Measurements from ENCODE around the gene OASL. TPM values are rescaled to one million over a fixed set of nuclear protein-coding genes. Genes with fewer than 3 reads are reported as not detected.

Gene OASL
- total RNA-seq, 3 donors from 2014 or later (not counting 1 experiment from before 2014, with no cell fraction given), result 7.5 to 48.0 (median 35.2) TPM

DNA sequence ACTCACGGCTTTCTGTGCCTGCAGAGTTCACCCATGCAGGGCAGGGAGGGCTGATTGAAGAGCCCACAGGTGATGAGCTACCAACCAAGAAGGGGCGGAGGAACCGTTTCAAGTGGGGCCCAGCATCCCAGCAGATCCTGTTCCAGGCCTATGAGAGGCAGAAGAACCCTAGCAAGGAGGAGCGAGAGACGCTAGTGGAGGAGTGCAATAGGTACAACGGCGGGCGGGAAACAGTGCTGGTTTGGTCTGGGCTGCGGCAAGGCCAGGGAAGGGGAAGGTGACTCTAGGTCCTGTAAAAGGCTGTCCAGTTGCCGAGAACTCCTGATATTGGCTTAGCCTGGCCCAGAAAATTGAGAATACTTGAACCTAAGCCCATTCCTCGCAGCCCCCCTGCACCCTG, 45.5 kb downstream of the OASL start:
- Mint-ChIP-seq H3K4me3 (no peak overlapping the region), H3K4me1 (no peaks in the 10 kb centered on the region), H3K36me3 (no peaks in the 10 kb centered on the region), H3K27me3 (ENCODE audit: low read depth in 2 of 2) (peaks cover 7 to 13% of the 10 kb centered on the region in 2 donors), H3K9me3 (peaks cover 0 to 10% of the 10 kb centered on the region in 2 donors), H3K27ac (no peak overlapping the region)
- Histone ChIP-seq H3K9me3 (ENCODE audit: control insufficient read depth, insufficient read depth, low read length) (no peaks in the 10 kb centered on the region), H3K4me3 (ENCODE audit: low read length) (no peak overlapping the region), H3K4me1 (ENCODE audit: control insufficient read depth, insufficient read depth, low read length) (no peaks in the 10 kb centered on the region), H3K27me3 (ENCODE audit: control insufficient read depth, insufficient read depth, low read length) (no peaks in the 10 kb centered on the region), H3K36me3 (ENCODE audit: control insufficient read depth, insufficient read depth, low read length) (no peaks in the 10 kb centered on the region), H3K27ac (ENCODE audit: low read length) (no peak overlapping the region)
- intact Hi-C loops (cut with micrococcal nuclease), result no loop called here
- DNase-seq (no peak), ATAC-seq (no peak)
- WGBS (ENCODE audit: insufficient coverage), result 90% methylated on average over 11 of the region's 11 CpGs
- TF ChIP-seq, protein P1, sequence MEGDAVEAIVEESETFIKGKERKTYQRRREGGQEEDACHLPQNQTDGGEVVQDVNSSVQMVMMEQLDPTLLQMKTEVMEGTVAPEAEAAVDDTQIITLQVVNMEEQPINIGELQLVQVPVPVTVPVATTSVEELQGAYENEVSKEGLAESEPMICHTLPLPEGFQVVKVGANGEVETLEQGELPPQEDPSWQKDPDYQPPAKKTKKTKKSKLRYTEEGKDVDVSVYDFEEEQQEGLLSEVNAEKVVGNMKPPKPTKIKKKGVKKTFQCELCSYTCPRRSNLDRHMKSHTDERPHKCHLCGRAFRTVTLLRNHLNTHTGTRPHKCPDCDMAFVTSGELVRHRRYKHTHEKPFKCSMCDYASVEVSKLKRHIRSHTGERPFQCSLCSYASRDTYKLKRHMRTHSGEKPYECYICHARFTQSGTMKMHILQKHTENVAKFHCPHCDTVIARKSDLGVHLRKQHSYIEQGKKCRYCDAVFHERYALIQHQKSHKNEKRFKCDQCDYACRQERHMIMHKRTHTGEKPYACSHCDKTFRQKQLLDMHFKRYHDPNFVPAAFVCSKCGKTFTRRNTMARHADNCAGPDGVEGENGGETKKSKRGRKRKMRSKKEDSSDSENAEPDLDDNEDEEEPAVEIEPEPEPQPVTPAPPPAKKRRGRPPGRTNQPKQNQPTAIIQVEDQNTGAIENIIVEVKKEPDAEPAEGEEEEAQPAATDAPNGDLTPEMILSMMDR (IDR thresholded peaks at IDR 0.05), result no peak

DNA sequence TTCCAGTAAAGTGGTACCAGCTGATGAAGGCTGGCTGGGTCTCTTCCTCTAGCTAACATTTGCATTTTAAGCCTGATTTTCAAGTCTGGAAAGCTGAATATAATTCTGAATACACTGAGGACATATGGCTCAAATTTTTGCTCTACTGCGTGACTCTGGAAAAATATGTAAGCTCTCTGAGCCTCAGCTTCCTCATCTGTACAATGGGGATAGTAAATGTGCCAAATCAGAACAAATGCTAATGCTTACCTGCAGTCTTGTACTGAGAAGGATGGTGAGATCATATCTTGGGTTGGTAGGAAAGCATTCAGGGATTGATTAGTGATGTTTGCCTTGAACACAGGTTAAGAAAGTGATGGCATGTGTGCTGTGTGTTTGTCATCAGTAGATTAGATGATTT, 46.1 kb downstream of the OASL start:
- DNase-seq, result no peak
- Histone ChIP-seq H3K36me3 (ENCODE audit: control insufficient read depth, insufficient read depth, low read length) (no peaks in the 10 kb centered on the region), H3K4me3 (ENCODE audit: low read length) (no peak overlapping the region), H3K4me1 (ENCODE audit: control insufficient read depth, insufficient read depth, low read length) (no peaks in the 10 kb centered on the region), H3K9me3 (ENCODE audit: control insufficient read depth, insufficient read depth, low read length) (no peaks in the 10 kb centered on the region), H3K27me3 (ENCODE audit: control insufficient read depth, insufficient read depth, low read length) (no peaks in the 10 kb centered on the region), H3K27ac (ENCODE audit: low read length) (no peak overlapping the region)
- peaks cover 0 to 13% of the 10 kb centered on the region in 2 donors for H3K9me3 Mint-ChIP-seq
- H3K36me3 Mint-ChIP-seq, result no peaks in the 10 kb centered on the region
- TF ChIP-seq, protein P1 (IDR thresholded peaks at IDR 0.05), result no peak
- no peak overlapping the region for H3K4me3 Mint-ChIP-seq
- H3K27ac Mint-ChIP-seq, result no peak overlapping the region
- H3K4me1 Mint-ChIP-seq, result no peaks in the 10 kb centered on the region
- intact Hi-C loops (cut with micrococcal nuclease), result no loop called here
- peaks cover 7 to 13% of the 10 kb centered on the region in 2 donors for H3K27me3 Mint-ChIP-seq (ENCODE audit: low read depth in 2 of 2)
- WGBS (ENCODE audit: insufficient coverage), result 92% methylated on average over 1 of the region's 1 CpG
- ATAC-seq, result no peak

DNA sequence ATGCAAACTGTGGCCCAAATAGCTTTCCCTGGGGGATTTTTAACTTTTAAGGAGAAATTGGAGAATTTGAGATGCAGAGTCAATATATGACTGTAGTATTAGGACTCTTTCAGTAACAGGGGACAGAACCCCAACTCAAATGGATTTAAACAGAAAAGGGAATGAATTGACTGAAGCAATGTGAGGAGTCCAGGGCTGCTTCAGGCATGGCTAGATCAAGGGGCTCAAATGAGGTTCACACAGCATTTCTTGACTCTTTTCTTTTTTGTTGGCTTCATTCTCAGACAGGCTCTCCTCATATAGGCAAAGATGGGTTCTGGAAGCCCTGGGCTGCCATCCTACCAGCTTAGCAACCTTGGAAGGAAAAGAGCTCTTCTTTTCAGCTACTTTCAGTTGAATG, 47.1 kb downstream of the OASL start:
- no peaks in the 10 kb centered on the region for H3K36me3 Mint-ChIP-seq
- intact Hi-C loops (cut with micrococcal nuclease), result no loop called here
- H3K9me3 Mint-ChIP-seq, result peaks cover 0 to 13% of the 10 kb centered on the region in 2 donors
- H3K27ac ChIP-seq (ENCODE audit: low read length), result no peak overlapping the region
- H3K27ac Mint-ChIP-seq, result no peak overlapping the region
- H3K4me3 ChIP-seq (ENCODE audit: low read length), result no peak overlapping the region
- H3K4me3 Mint-ChIP-seq, result no peak overlapping the region
- no peaks in the 10 kb centered on the region for H3K4me1 Mint-ChIP-seq
- DNase-seq (no peak), ATAC-seq (no peak)
- peaks cover 7 to 13% of the 10 kb centered on the region in 2 donors for H3K27me3 Mint-ChIP-seq (ENCODE audit: low read depth in 2 of 2)
- no peaks in the 10 kb centered on the region for H3K9me3 ChIP-seq (ENCODE audit: control insufficient read depth, insufficient read depth, low read length)
- no peaks in the 10 kb centered on the region for H3K27me3 ChIP-seq (ENCODE audit: control insufficient read depth, insufficient read depth, low read length)
- H3K36me3 ChIP-seq (ENCODE audit: control insufficient read depth, insufficient read depth, low read length), result no peaks in the 10 kb centered on the region
- H3K4me1 ChIP-seq (ENCODE audit: control insufficient read depth, insufficient read depth, low read length), result no peaks in the 10 kb centered on the region
- TF ChIP-seq, protein P1 (IDR thresholded peaks at IDR 0.05), result no peak

DNA sequence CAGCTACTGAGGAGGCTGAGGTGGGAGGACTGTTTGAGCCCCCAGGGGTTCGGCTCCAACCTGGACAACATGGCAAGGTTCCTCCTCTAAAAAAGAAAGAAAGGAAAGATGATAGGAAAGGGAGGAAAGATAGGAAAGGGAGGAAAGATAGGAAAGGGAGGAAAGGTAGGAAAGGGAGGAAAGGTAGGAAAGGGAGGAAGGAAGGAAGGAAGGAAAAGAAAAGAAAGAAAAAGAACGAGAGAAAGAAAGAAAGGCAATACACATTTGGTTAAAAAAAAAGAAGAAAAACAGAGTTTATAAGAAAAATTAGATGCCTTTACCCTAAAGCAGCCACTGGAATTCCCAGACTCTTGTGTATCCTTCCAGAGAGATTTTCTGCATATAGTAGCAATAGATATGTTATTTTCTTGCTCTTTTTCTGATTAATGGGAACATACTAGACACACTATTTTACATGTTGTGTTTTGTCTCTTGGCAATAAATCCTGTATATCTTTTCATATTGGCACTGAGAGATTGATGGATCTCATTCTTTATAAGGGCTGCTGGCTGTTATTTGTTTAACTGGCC, 48.5 kb downstream of the OASL start:
- Mint-ChIP-seq H3K36me3 (no peaks in the 10 kb centered on the region), H3K4me3 (no peak overlapping the region), H3K27ac (no peak overlapping the region), H3K9me3 (peaks cover 0 to 11% of the 10 kb centered on the region in 2 donors), H3K4me1 (no peaks in the 10 kb centered on the region), H3K27me3 (ENCODE audit: low read depth in 2 of 2) (peaks cover 7 to 11% of the 10 kb centered on the region in 2 donors)
- H3K27ac ChIP-seq (ENCODE audit: low read length), result no peak overlapping the region
- DNase-seq, result no peak
- H3K4me1 ChIP-seq (ENCODE audit: control insufficient read depth, insufficient read depth, low read length), result no peaks in the 10 kb centered on the region
- no peak overlapping the region for H3K4me3 ChIP-seq (ENCODE audit: low read length)
- TF ChIP-seq, protein P1 (IDR thresholded peaks at IDR 0.05), result no peak
- H3K36me3 ChIP-seq (ENCODE audit: control insufficient read depth, insufficient read depth, low read length), result no peaks in the 10 kb centered on the region
- intact Hi-C loops (cut with micrococcal nuclease), result no loop called here
- no peaks in the 10 kb centered on the region for H3K27me3 ChIP-seq (ENCODE audit: control insufficient read depth, insufficient read depth, low read length)
- H3K9me3 ChIP-seq (ENCODE audit: control insufficient read depth, insufficient read depth, low read length), result no peaks in the 10 kb centered on the region
- no peak for ATAC-seq
- WGBS (ENCODE audit: insufficient coverage), result 88% methylated on average over 2 of the region's 2 CpGs

Data from natural killer cell (primary cell).